HT-29 (cell line): Measurements from ENCODE around the gene WDR27. TPM values are rescaled to one million over a fixed set of nuclear protein-coding genes. Genes with fewer than 3 reads are reported as not detected.

Experiments
- DNase-seq: peaks from one replicate; pipeline ENCODE4 v3.0.0-alpha.2; 2015; ENCODE audit warnings: low spot score
- total RNA-seq: library from RNA; depleted of rRNA; stranded (reverse); fragments of >200 nt; shearing (Covaris generic); gene quantifications from 2 replicates; pipeline ENCODE4 v1.2.3, GENCODE V29; 2014

Gene WDR27
- total RNA-seq, 1 experiment from 2014 or later = 44.7 TPM

DNA sequence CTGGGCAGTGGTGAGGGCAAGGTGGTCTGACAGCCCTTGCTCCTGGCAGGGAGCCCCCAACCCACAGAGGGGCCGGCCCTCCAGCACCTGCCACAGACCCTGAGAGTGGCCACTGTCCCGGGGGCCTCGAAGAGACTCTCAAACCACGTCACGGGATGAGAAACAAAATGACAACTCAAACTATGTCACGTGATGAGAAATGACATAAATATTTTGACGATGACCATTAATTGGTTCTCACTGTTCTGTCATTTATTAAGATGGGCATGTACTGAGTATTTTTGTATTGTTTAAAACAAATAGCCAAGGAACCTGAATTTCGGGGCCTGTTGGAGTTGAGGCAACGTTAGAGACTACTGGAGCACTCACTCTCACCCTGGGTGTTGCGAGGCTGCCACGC is 135.5 kb downstream of the WDR27 start:
- DNase-seq = no peak

DNA sequence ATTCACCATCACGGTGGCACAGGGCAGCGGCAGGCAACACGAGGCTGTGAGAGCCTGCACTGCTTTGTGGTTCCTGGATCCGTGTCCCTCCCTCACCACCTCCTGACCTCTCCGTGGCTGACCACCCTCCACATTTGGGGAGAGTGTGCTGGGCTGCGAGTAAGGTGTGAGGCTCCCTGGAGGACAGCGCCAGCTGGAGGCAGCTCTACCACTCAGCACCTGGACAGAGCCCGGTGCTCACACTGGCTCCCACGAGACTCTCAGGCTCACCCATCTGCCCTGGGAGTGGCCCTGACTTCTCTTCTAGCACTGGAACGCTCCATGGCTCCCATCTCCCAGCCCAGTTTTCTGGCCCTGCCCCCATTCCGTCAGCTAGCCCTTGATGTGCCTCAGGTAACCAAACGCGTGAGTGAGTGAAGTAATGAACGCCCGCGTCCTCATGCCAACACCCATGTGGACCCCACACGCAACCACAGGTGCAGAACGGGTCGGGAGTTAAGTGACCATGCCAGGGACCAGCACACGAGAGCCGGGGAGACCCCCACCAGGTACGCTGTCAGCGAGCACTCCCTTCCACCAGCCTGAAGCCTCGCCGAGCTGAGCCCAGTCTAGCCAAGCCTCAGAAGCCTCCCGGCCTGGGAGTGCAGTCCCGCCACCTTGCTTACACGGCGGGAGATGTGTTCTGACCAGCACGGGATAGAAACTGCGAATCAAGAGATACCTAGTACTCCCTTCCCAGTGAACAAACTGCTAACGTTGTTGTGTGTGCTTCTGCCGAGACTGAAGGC is 137.2 kb downstream of the WDR27 start:
- no peak for DNase-seq

DNA sequence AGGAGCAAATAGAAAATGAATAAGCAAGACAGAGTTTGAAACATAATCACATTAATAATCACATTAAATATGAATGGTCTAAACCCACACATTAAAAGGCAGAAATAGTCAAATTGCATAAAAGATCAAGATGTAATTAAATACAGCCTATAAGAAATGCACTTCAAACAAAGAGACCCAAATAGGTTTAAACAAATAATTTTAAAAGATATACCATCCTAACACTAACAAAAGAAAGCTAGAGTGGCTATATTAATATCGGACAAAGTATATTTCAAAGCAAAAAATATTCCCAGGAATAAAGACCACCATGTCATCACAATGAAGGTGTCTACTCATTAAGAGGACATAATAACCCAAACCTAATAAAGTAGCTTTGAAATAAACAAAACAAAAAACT is 140.2 kb downstream of the WDR27 start:
- DNase-seq = no peak

DNA sequence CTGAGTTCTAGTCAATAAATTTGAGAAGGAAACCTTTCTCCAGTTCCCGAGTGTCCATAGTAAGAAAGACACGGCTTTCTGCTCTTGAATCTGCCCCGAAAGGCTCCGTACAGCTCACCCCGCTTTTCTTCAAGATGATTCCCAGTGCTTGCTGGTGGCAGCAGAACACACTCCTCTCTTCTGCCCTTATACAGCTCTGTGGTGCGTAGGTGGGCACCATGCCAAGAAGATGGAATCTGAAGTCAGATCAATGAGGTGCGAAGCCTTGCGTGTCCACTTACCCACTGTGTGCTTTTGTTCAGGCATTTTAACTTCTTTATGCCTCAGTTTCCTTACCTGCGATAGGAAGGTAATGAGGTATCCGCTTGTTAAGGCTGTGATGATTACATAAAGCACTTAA is 142.2 kb downstream of the WDR27 start:
- no peak for DNase-seq

DNA sequence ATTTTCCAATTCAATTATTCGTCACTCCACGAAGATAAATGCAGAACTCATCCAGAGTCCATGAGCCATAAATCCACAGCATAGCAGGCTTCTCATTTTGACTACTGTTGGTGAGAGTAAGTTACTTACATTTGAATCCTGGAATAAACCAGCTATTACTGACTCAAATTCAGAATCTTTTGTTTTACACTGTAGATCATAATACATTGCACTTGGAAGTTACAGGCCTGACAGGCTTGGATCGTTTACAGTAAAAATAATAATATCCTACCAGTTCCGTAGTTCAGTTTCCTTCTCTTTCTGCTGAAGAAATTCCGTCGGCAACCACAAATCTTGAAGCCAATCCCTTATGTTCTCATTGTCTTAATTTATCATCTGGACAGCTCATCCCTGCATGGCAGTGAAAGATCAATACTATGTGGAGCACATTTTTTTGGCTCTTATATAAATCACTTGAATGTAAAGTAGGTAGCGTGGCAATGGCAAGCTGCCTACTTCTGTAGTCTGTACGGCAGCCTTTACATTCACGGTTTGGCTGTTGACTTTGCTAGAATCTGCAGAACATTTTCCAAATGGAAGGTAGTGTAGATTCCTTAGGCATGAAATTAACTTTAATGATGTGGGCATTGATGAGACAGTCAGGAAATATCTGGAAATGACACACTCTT is 142.9 kb downstream of the WDR27 start:
- no peak for DNase-seq

DNA sequence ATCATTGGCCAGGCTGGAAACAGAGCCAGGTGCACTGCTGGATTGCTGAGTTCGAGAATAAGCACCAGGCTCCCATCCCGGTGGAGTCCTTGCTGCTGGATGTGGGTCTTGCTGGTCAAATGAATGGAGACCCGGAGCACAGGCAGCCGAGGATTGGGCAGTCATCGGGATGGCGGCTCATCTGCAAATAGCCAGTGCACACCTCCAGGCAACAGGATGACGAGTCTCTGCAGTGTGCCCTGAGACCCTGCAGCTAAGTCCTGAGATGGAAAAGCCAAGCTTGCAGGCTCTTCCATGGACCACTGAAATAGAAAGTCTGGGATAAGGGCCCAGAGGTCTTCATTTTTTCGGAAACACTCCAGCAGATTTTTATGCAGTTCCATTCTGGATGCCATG is 143.5 kb downstream of the WDR27 start:
- DNase-seq = no peak

DNA sequence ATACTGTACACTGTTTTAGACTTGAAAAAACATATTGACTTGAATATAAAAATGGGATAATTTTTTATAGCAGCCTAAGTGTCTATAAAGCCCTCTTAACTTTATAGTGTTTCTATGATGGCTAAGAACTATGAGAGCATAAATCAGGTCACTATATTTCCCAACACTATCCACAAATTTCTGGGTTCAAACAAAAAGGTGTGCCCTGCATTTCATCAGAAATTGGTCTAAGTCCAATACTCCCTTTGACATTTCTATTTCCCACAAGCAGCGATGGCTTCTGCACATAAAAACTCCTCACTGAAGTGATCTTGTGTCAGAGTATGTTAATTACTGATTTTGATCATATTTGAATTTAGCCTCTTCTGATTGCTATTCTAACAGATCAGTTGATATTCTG is 143.9 kb downstream of the WDR27 start:
- no peak for DNase-seq

DNA sequence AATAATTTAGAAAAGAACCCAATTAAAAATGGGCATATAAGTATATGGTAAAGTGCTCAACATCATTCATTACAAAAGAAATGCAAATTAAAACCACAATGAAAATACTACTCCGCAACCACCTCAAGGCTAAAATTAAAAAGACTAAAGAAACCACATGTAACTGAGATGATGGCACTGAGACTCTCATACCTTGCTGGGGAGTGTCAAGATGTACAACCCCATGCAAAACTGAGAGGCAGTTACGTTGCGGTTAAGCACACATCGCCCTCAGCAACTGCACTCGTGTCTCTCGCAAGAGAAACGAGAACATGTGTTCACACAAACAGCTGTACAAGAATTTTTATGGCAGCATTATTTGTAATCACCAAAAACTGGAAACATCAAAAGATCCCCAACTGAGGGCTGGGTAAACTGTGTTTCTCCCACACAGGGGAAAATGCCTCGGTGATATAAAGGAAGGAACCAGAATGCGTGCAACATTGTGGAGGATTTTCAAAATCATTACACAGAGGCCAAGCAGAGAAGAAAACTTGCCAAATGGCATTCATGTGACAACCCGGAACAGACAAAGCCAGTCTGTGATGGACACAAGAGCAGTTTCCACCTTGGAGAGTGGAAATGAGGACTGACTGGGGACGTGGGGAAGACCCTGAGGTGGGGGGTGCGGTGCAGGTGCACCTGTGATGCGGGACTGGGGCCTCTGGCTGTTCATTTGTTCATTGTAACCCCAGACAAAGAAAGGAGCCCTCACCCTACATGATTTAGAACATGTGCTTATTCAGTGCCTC is 144.9 kb downstream of the WDR27 start:
- DNase-seq = no peak

DNA sequence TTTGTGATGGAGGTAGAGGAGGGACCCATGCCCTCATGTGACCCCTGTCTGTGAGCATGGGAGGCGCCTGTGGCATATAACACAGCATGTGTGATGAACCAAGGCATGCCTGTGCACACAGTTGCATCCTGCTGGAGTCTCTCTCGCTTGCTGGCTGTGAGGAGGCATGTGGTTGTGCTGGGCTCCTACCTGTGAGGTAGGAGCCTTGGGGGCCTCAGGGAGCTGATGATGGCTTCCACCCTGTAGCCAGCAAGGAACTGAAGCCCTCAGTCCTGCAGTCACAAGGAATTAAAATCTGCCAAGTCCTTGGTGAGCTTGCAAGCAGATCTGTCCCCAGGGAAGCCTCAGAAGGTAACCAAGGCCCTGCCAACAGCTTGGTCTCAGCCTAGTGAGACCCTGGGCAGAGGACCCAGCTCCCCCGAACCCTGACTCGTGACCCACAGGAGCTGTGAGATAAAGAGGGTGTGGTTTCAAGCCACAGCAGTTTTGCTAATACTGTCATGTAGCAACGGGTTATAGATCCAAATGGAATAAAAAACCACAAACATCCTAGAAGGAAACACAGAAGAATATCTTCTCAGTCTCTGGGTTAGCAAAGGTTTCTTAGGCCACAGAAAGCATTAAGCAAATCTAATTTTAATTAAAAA is 145.7 kb downstream of the WDR27 start:
- DNase-seq = no peak

DNA sequence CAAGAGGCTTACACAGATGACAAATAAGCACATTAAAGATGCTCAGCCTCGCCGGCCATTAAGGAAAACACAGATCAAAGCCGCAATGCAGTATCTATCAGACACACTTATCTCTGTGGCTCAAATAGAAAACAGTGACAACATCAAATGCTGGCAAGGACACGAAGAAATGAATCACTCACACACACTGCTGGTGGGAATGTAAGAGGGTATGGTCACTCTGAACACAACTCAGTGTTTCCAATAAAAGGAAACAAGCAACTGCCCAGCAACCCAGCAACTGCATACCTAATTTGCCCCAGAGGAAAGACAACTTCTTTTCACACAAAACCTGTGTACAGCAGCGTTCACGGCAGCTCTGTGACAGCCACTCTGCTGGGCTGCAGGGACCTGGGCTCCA is 155.8 kb downstream of the WDR27 start:
- no peak for DNase-seq

DNA sequence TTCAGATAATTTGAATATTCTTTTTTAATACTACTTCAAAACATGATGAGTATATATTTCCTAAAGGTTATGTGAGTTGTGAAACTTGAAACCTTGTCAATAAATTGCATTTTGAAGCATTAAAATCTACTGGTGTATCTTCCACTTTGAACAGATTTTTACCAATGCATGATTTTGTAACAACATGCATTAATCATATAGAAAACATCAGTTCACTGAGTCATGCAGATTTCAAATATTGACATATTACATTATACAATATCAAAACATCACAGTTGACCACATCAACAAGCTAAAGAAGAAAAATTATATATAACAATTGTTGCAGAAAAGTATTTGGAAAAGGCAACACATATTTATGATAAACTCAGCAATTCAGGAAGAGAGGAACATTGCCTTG is 158.1 kb downstream of the WDR27 start:
- DNase-seq = no peak

DNA sequence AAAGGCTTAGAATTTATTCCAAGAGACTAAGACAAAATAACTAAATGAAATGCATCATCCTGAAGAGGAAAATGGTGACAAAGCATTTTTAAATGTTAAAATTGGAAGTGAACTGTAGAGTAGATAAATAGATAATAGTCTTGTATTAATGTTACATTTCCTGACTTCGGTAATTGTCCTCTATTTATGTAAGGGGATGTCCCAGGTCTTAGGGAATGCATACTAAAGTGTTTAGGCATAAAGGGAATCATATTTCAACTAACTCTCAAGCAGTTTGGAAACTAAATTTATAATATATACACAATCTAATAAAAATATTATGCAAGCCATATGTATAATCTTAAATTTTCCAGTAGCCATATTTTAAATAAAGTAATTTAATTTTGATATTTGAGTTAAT is 159.3 kb downstream of the WDR27 start:
- DNase-seq = no peak

DNA sequence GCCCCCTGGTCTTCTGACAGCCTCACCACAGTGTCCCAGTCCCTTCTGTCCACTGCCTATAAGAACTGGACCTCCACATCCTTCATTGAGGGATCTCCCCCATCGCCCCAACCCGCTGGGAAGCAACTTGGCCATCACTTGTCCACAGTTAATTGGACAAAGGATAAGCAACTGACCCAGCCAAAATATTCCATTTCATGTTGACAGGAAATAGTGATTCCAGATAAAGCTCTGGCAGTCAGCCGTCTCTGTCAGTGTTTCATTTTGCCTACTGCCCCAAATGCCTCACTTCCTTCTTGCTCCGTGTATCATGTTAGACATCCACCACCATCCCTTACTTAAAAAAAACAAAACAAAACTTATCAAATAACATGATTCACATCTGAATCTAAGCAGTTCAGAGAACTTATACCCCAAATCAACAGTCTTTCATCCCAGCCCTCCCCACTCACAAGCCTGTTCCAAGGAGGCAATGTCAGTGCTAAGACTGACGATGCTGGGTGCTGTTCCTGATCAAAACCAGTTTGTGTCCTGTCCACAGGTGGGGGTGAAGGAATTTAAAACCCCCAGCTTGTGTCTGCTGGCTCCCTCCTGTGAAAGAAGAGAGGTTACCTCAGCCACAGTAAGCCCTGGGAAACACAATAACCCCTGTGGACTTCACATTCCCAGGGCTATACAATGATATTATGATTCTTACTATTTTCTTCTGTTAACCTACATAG is 162.5 kb downstream of the WDR27 start:
- DNase-seq = no peak

DNA sequence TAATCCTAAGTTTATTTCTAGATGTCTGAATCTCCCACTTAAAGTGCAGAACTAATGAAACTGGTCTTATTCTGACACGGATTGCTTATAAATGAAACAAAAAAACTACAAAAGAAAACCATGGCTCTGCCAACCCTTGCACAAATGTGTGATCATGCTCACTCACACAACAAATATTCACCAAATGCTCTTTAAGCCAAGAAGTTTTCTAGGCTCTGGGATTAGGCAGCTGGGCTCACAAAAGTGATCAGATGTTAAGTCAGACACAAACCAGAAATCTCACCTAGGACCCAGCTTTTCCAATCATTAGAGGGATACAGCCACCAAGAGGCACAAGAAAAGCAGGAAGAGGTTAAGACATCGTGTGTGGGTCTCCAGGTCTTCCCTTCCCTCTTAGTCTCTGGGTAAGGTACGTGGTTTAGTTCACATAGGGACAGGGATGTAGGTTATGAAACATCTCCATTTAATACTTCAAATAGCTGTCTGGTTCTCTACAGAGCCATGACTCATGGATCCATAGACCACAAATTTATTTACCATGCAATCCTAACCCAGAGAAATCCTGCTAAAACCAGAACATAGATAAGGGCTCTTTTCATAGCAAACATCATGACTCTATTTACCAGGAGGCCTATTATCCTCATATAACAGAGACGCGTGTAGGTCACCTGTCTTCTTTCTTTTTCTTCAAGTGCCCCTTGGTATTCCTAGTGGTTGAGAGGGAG is 165.2 kb downstream of the WDR27 start:
- DNase-seq = no peak

DNA sequence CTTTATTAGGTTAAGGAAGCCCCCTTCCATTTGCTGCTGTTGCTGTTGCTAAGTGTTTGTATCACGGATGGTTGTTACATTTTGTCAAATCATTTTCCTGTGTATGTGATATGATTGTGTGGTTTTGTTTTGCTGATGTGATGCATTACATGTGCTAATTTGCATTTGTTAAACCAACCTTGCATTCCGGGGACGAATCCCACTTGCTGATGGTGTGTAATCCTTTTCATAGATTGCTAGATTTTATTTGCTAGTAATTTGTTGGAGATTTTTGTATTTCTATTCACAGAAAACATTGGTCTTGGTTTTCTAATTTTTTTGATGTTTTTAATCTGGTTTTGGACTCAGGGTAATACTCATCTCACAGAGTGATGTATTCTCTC is 167.8 kb downstream of the WDR27 start:
- no peak for DNase-seq

DNA sequence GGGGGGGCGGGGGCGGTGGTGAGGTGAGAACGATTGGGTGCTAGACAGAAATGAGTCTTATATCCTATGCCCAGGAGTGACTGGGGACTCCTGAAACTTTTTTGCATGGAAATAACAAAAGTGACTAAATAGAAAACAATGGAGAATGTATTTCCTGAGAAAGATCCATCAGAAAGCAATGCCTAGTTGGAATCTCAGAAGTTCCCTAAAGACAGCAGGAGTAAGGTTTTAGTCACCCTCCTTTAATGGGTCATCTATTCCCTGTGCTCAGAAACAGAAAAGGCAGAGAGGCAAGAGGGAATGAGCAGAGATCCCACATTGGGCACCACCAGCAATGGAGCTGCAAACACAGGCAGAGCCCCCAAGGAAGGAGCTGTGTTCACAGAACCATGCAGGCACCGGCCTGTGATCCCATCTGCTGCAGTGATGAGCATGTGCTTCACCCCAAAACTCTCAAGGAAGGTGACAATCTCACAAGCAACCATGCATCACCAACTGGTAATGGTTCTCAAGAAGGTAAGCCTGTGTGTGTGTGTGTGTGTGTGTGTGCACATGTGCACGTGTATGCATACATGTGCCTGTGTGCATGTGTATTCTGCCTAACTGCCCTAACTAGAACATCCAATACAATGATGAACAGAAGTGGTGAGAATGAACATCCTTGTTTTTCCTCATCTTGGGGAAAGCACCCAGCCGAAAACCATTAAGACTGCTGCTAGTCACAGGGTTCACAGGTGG is 168.4 kb downstream of the WDR27 start:
- DNase-seq = no peak

DNA sequence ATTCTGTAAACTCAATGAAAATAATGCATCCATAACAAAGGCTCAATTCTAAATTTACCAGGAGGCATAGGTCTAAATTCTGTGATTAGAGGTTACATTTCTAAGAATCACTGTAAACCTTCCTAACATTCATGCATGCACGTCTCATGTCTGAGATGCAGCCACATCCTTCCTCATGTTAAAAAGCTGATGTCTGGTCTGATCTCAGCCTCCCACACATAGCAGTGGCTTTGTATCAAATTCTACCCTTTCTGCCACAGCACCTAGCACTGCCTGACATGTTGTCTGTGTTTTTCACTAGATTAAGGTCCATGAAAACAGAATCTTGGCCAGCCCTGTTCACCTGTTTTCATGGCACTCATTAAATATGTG is 171.1 kb downstream of the WDR27 start:
- no peak for DNase-seq

DNA sequence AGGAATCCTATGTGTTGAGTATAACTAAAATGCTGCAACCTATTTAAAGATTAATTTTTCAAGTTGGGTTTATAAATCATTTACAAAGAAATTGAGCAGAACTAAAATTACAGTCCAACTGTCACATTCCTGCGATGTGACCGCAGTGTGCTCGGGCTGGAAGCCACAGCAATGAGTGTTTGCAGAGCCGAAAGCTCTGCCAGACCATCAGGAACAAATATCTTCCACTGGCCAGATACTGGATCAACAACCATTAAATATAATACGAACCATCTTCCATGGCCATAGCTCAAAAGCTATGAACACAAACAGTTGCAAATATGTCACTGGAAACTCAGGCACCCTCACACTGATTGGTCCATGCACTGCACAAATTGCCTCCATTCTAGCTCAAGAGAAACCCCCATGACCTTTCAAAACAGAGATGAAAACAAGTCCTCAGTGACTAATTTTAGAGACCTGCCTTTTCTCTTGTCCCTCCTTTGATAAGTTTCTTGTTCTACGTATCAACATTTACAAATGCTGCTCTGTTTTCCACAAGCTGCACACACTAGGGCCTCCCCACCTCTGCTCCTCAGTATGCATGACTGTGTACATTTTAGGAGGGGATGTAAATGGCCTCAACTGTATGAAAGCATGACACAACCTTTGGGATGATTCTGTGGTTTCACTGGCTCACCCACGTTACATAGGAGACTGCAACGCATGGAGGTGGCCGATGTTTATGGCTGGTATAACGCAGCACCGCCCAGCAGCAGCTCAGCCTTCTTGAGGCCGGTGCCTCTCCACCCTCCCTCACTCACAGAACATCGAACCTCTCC is 171.7 kb downstream of the WDR27 start:
- DNase-seq = no peak

DNA sequence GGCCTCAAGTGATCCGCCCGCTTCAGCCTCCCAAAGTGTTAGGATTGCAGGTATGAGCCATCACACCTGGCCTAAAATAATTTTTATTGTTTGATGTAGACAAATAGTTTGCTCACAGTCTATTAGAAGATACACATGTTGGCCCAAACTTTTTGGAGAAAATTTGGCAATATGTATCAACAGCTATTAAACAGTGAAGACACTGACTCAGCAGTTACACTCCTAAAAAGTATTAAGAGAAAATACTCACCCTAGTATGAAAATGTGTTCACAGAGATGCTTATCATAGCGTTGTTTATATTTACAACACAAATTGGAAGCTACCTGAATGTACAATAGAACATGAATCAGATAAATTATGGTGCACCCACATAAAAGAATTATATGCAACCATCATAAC is 173.1 kb downstream of the WDR27 start:
- no peak for DNase-seq
